Mucosa of stomach (tissue), 1 donor: Measurements from ENCODE around the gene SPAG17.

Source experiments
- H3K27me3 ChIP-seq: one replicate; pipeline ENCODE4 v1.7.0; 2013; ENCODE audit warnings: mild to moderate bottlenecking, low read length; ENCODE audit not compliant: control insufficient read depth, insufficient read depth
- H3K36me3 ChIP-seq: one replicate; pipeline ENCODE4 v1.7.0; 2013; ENCODE audit warnings: low read length; ENCODE audit not compliant: control insufficient read depth, insufficient read depth
- H3K4me1 ChIP-seq: one replicate; pipeline ENCODE4 v1.7.0; 2013; ENCODE audit warnings: mild to moderate bottlenecking, low read length; ENCODE audit not compliant: control insufficient read depth, insufficient read depth
- H3K4me3 ChIP-seq: one replicate; pipeline ENCODE4 v1.7.0; 2013; ENCODE audit warnings: low read length
- H3K9ac ChIP-seq: one replicate; pipeline ENCODE4 v1.7.0; 2013; ENCODE audit warnings: mild to moderate bottlenecking, low read length, moderate library complexity
- H3K9me3 ChIP-seq: one replicate; pipeline ENCODE4 v1.7.0; 2013; ENCODE audit warnings: mild to moderate bottlenecking, low read length, moderate library complexity; ENCODE audit not compliant: control insufficient read depth
- donor health status: Pancreatic carcinoma.

Gene SPAG17

DNA sequence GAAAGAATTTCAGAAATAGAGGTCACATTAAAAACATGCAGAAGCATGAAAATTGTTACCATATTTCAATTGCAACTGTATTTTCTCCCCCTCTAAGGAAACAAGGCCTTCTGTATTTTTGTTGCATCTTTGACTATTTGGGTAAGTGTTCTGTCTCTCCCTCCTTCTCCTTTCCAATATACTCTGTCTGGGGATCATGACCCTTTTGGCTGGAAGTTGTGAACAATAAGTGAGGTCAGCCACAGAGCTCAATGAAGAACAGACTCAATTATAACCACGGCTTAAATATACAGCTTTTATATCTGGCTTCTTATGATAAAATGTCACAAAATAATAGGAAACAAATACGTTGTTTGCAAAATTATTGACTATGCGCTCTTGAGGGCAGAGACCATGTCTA lies 47.1 kb downstream of the SPAG17 start:
- H3K9me3 ChIP-seq = no peaks in the 10 kb centered on the region
- no peak overlapping the region for H3K9ac ChIP-seq
- no peaks in the 10 kb centered on the region for H3K4me1 ChIP-seq
- H3K27me3 ChIP-seq = peaks cover 2% of the 10 kb centered on the region
- no peaks in the 10 kb centered on the region for H3K36me3 ChIP-seq
- H3K4me3 ChIP-seq = no peak overlapping the region

DNA sequence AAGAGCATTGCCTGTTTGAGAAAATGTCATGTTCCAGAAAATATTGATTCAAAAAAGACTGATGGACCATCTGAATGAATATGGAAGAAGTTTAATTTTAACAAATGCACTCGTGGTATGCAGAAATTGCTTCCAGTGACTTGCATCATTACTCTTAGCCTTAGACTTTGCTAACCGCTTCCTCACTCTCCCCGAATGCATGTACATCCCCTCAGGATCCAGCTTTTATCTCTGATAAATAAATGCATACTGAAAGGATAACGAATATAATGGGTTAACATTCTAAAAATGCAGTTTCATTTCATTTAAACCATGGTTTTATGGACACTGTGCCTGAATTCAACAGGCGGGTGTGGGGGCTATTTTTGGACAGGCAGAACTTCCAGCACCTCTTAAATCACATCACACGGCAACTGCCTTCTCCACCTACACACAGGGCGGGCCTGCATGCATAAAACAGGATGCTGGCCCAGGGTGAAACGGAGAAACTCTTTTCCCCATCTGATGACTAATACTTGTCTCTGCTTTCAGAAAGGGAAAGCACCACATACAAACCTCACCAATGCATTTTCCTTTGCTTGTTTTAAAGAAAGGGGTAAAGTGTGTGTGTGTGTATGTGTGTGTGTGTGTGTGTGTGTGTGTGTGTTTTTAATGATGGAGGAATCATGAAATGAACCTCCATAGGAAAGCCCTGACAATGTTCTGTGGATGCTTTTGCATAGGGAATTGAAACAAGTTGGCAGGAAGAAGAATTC lies 48.7 kb downstream of the SPAG17 start:
- H3K36me3 ChIP-seq = no peaks in the 10 kb centered on the region
- H3K4me1 ChIP-seq = no peaks in the 10 kb centered on the region
- no peak overlapping the region for H3K9ac ChIP-seq
- peaks cover 2% of the 10 kb centered on the region for H3K27me3 ChIP-seq
- H3K4me3 ChIP-seq = no peak overlapping the region
- no peaks in the 10 kb centered on the region for H3K9me3 ChIP-seq

DNA sequence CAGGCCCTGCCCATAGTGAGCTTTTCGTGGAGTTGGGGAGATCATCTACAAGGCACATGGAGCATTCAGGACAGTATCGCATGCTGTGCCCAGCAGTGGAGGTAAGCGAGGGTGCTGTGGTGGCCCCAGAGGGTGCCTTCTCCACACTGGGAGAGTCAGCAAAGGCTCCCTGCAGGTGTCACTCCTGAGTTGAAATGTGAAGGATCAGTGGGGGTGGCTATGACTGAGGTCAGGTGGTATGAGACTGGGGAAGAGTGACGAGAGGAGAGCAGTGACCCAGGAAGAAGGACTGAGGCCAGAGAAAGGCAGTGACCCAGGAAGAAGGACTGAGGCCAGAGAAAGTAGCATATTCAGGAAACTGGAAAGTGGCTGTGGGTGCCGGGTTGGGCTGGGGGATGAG lies 53.0 kb downstream of the SPAG17 start:
- Histone ChIP-seq H3K9ac (no peak overlapping the region), H3K4me1 (no peaks in the 10 kb centered on the region), H3K9me3 (no peaks in the 10 kb centered on the region), H3K4me3 (no peak overlapping the region), H3K27me3 (peaks cover 2% of the 10 kb centered on the region), H3K36me3 (no peaks in the 10 kb centered on the region)

DNA sequence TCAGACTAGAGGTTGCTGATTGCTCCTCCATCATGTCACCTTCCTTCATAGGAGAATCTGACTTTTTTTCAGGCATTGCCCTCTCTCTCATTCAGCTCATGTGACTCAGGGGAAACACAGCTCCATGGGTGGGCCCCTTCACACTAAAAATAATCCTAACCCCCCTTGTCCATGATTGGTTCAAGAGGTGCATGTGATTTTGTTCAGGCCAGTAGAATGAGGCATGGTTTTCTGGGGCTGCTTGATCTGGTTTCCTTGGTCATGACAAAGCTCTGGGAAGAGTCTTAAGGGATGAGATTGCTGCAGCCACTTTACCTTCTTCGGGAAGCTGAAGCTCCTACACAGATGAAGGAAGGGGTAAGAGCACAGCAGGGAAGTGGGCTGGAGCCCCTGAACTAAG lies 56.3 kb downstream of the SPAG17 start:
- H3K9ac ChIP-seq = no peak overlapping the region
- H3K36me3 ChIP-seq = no peaks in the 10 kb centered on the region
- no peaks in the 10 kb centered on the region for H3K9me3 ChIP-seq
- H3K27me3 ChIP-seq = no peaks in the 10 kb centered on the region
- H3K4me1 ChIP-seq = no peaks in the 10 kb centered on the region
- H3K4me3 ChIP-seq = no peak overlapping the region

DNA sequence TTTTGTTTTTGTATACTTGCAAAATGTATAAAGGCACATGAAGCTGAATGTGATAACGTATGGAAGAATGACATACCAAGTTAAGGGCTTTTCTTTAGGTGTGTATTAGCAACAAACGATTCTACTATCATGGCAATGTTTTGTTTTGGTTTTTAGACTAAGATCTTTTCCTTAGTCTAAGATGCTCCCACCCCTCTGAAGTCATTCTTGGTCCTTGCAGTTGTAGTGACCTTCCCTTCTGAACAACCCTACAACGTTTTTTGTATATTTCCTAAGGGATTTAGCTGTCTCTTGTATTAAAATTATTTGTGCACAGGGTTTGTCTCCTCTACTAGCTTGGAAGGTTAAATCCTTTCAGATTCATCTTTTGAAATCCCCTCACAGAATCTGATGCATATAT lies 61.0 kb downstream of the SPAG17 start:
- no peak overlapping the region for H3K4me3 ChIP-seq
- peaks cover 4% of the 10 kb centered on the region for H3K4me1 ChIP-seq
- H3K36me3 ChIP-seq = no peaks in the 10 kb centered on the region
- H3K9me3 ChIP-seq = no peaks in the 10 kb centered on the region
- no peak overlapping the region for H3K9ac ChIP-seq
- H3K27me3 ChIP-seq = no peaks in the 10 kb centered on the region

DNA sequence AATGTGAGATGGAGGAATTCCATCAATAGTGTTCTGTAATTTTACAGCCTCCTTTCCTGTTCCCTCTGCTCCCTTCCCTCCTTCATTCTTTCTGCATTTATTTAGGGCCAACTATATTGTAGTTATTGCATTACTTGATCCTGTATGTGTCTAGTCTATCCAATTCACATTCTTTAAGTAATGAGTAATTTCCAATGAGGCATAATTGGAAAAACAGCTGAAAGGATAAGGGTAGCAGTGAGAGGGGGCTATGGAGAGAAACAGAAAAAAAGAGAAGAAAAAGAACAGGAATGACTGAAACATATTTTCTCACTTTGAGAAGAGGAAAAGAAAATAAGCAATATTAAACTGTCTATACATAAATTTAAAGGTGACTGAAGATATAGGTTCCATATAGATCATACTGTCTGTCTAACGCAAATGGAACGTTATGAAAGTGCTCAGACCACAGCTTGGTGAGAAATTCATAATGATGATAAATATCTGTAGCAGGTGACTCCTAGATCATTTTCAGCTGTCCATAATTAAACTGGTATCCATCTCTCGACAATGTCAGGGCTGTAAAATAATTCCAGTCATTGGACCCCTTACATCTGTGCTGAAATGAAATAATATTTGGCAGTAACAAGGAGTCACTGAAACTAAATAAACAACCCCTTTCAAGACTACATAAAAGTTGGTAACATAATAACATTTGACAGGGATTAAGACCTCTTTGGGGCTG lies 61.8 kb downstream of the SPAG17 start:
- Histone ChIP-seq H3K9me3 (no peaks in the 10 kb centered on the region), H3K27me3 (no peaks in the 10 kb centered on the region), H3K4me3 (no peak overlapping the region), H3K36me3 (no peaks in the 10 kb centered on the region), H3K4me1 (peaks cover 12% of the 10 kb centered on the region), H3K9ac (no peak overlapping the region)

DNA sequence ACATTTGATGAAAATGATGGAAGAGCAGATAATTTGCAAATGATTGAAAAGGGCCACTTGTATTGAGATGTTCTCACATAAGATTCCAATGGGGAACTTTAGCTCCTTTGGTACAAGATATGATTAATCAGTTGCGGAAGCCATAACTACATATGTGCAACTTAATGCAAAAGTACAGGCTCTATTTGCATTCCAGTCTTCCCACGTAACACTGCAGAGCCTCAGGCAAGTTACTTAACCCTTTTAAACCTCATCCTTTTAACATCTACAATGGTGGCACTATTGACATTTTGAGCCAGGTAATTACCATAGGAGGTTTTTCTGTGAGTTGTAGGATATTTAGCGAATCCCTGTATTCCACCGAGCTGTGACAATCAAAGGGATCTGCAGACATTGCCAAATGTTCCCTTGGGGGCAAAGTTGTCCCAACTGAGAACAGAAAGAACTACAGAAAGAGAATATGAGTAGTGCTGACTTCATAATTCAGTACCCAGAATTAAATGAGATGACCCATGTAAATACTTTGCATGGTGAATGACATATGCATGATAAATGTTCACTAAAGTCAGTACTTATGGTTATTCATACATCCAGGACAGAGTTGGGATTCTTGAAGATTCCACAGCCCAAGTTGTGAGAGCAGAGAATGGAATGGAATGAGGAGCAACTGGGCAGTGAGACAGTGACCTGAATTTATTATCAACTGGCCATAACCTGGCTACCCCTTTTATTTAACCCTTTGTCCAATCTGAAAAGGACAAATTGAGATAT lies 62.6 kb downstream of the SPAG17 start:
- Histone ChIP-seq H3K4me3 (no peak overlapping the region), H3K36me3 (no peaks in the 10 kb centered on the region), H3K9ac (no peak overlapping the region), H3K4me1 (peaks cover 20% of the 10 kb centered on the region), H3K27me3 (no peaks in the 10 kb centered on the region), H3K9me3 (no peaks in the 10 kb centered on the region)

DNA sequence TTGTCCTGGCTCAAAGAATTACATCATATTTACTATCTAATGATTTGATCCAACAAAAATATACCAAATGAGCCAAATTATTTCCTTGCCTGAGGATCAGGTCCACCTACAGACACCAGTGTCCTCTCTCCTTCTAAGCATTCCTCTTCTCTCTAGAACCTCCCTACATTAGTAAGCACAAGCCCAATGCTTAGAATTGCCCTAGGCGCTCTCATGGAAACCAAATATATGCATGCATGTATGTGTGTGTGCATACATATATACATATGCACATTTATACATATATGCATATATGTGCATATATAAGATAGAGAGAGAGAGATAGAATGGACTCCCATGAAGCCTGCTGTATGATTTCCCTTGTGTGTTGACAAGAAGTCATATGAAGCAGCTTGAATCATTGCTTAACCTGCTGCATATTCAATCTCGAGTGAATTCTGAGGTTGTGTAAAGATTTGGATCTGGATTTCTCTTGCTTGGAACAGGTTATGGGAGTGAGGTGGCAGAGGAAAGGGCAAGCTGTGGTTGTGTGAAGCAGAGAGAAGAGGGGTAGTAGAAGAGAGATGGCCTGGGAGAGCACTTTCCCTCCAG lies 66.1 kb downstream of the SPAG17 start:
- no peak overlapping the region for H3K4me3 ChIP-seq
- H3K4me1 ChIP-seq = peaks cover 37% of the 10 kb centered on the region
- no peaks in the 10 kb centered on the region for H3K27me3 ChIP-seq
- no peaks in the 10 kb centered on the region for H3K9me3 ChIP-seq
- H3K36me3 ChIP-seq = no peaks in the 10 kb centered on the region
- H3K9ac ChIP-seq = no peak overlapping the region

DNA sequence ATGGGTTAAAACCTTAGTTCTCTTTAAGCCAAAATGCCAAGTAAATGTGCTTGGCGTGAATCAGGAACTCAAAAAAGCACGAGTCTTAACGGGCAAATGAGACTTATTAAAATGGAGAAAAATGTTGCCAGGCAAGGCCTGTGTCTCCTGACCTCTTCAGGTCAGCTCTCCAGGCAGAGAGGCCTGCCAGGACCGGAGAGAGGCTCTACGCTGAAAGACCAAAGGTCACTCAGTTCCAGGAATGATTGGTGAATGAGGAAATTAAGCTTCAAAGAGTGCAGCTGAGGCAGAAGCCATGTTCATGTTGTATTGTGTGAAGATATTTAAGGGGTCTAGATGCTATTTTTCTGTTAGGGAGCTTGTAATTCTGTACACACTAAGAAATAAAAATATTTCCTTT lies 66.6 kb downstream of the SPAG17 start:
- Histone ChIP-seq H3K27me3 (no peaks in the 10 kb centered on the region), H3K4me1 (peaks cover 37% of the 10 kb centered on the region)

DNA sequence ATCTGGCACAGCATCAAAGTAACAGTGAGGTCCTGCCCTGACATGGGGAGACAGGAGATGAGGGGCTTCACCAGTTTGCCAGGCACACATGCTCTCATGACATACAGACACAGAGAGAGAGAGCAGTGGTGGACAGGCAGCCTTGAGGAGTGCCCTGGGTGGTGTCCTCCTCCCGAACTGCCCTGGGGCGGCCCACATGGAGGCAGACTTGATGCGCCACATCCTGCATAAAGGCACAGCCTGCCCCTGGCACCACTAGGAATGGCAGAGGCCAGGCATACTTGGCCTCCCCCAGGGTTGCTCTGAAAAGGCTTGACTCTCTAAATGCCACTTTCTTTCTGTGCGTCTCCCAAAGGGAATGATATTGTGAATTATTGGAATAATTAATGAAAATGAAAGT lies 67.5 kb downstream of the SPAG17 start:
- no peak overlapping the region for H3K4me3 ChIP-seq
- H3K9me3 ChIP-seq = no peaks in the 10 kb centered on the region
- H3K4me1 ChIP-seq = peaks cover 37% of the 10 kb centered on the region
- no peak overlapping the region for H3K9ac ChIP-seq
- no peaks in the 10 kb centered on the region for H3K36me3 ChIP-seq
- H3K27me3 ChIP-seq = no peaks in the 10 kb centered on the region

More for the DNA sequence above, 66.6 kb downstream of the SPAG17 start:
- Histone ChIP-seq H3K36me3 (no peaks in the 10 kb centered on the region), H3K4me3 (no peak overlapping the region), H3K9me3 (no peaks in the 10 kb centered on the region), H3K9ac (no peak overlapping the region)

DNA sequence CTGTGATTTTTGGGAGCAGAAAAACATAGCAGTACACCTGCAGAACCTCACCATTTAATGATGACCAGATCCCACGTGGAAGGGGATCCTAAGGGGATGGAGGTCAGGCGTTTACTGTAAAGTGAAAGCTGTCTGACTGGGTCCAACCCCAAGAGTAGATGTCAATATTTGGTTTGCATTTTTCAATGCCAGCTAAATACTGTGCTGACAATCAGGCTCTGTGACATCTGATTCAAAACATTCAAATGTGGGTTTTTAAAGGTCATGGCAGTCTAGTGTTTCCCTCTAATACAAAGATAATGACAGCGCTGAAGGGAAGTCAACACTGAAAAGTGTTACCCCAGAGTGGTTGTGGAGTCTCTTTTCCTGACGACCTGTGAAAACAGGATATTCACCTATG lies 68.1 kb downstream of the SPAG17 start:
- no peak overlapping the region for H3K9ac ChIP-seq
- no peaks in the 10 kb centered on the region for H3K36me3 ChIP-seq
- H3K9me3 ChIP-seq = no peaks in the 10 kb centered on the region
- H3K4me1 ChIP-seq = peaks cover 37% of the 10 kb centered on the region
- no peak overlapping the region for H3K4me3 ChIP-seq
- H3K27me3 ChIP-seq = no peaks in the 10 kb centered on the region

DNA sequence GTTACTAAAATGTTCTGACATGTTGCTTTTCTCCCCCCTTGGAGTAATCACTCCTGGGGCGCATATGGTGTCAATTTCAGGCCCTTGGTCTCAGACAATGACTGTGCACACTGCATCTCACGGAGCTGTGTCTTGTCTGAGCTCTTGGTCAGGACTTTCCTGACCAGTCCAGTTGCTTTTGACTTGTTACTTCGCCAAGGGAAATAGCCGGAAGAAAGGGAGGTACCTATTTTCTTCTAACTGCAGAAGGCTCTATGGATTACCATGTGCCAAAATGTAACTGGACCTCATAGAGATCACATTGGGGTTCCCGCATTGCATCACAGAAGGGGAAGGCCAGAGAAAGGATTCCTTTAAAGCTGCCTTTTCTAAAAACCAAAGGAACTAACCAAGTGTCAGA lies 68.6 kb downstream of the SPAG17 start:
- H3K9ac ChIP-seq = no peak overlapping the region
- no peaks in the 10 kb centered on the region for H3K27me3 ChIP-seq
- H3K36me3 ChIP-seq = no peaks in the 10 kb centered on the region
- peaks cover 37% of the 10 kb centered on the region for H3K4me1 ChIP-seq
- no peak overlapping the region for H3K4me3 ChIP-seq
- H3K9me3 ChIP-seq = no peaks in the 10 kb centered on the region
